ENCODE data around the gene FAM120B. TPM values are rescaled to one million over a fixed set of nuclear protein-coding genes. Genes with fewer than 3 reads are reported as not detected.

FAM120B gene
- total RNA-seq, 1 donor from 2014 or later = 34.6 TPM

GRCh38 chr6:170272341-170273065, 34.1 kb upstream of the FAM120B start:
- no peak for DNase-seq (ENCODE audit: low read depth)

- no peak for DNase-seq (ENCODE audit: low read depth)
Observed at GRCh38 chr6:170273191-170273590, 33.4 kb upstream of the FAM120B start.

- no peak for DNase-seq (ENCODE audit: low read depth)
Observed at GRCh38 chr6:170273681-170274080, 32.9 kb upstream of the FAM120B start.

DNA sequence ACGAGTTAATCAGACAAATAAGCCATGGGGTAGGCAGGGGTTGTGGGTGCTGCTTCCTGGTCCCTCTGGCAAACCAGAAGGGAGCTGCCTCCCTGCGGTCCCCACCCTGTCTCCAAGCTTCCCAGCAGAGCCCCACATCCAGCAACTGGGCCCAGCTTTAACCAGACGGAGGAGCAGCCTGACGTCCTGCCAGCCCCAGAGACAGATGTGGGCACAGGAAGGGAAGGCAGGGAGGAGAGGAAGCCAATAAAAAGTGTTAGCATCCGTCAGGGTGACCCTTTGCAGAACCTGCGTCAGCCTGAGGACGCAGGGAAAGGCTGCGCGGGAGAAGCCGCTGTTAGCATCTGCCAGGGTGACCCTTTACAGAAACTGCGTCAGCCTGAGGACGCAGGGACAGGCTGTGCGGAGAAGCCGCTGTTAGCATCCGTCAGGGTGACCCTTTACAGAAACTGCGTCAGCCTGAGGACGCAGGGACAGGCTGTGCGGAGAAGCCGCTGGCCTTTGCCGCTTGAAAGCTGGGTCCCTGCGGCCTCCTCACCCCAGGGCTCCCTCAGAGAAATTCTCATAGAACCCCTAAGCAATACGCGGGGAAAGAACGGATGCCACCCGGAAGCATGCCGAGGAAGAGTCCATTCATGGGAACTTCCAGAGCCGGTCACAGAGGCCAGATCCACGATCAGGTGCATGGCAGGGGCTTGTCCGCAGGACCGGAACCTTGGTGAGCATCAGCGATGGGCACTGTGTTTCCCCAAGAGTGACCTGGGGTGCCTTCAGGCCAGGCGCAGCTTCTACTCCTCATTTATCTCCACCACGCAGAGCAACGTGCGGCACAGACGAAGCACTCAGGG, 31.6 kb upstream of the FAM120B start:
- DNase-seq (ENCODE audit: low read depth) = no peak

GRCh38 chr6:170276369-170277057, 30.0 kb upstream of the FAM120B start:
- DNase-seq (ENCODE audit: low read depth) = no peak

GRCh38 chr6:170277893-170278742, 28.4 kb upstream of the FAM120B start:
- DNase-seq (ENCODE audit: low read depth) = no peak

DNA sequence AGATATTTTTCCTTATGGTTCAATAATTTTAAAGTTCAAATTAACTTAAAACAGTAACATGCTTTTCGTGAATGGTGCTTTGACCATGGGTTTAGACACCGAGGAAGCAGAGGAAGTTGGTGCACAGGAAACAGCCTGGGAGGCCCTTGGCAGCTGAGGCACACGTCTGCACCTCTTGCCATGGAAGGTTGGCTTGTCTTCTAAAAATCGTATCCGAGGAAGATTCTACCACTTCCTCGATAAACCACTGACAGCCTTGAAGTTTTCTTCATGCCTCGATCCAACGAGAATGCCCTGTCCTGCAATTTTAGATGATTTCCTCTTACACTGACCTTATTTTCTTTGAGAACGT, 27.8 kb upstream of the FAM120B start:
- no peak for DNase-seq (ENCODE audit: low read depth)

DNA sequence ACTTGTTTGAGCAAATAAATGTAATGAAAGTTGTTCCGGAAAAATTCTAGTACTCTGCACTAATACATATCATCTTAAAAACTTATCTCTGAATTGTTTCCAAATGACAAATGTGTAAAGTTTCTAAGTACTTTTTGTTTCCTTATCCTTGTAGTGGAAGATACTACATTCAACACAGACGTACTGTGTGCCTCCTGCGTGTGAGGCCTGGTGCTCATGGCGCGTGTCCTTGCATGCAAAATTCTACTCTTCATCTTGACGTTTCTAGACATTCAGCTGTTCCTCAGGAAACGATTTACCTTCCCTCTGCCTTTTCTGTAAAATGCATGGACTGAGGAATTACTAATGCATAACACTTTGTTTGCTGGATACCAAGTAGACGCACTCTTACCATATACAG, 27.1 kb upstream of the FAM120B start:
- no peak for DNase-seq (ENCODE audit: low read depth)

DNA sequence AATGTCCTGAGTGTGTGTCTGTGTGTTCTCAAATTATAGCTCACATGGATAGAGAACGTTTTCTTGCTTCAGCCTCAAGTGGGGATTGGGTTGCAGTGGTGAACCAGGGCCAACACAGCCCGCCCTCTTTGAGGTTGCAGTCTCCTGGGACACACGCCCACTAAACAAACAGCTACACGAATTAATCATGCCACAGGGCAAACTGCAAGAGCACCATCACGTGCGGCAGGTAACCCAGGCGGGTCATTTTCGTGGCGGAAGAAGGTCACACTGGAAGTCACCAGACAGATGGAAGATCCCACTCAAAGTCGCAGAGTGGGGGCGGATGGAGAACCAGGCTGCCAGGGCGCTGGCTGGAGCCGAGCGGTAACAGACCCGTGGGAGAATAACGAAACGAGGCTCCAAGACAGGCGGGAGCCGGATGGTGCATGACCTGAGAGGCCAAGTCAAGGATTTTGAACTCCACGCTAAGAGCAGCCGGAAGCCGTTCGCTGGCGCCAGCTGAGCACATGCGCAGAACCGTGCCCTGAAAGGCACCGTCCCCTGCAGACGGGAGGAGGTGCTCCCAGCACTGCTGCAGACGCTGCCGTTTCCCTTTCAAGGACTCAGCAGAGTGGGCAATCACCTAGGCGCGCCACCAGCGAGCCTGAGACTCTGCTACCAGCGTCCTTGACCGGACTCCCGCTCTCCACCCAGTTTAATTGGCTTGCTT, 26.4 kb upstream of the FAM120B start:
- peak; percentile 35 for DNase-seq (ENCODE audit: low read depth)

DNA sequence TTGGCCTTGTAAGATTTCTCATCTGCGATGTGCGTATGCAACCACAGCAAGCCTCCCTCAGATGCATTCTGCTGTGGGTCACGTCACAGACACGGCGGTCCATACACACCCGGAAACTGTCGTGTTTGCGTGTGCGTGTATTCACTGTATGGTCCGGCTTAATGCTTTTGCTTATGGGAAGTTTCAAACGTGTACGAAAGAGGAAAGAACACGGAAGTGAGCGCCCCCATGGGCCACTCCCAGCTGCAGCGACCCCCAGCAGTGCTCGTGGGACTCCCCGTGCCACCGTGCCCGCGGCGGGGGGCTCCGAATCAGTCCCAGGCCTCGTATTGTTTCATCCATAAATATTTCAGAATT, 25.9 kb upstream of the FAM120B start:
- DNase-seq (ENCODE audit: low read depth) = no peak

DNA sequence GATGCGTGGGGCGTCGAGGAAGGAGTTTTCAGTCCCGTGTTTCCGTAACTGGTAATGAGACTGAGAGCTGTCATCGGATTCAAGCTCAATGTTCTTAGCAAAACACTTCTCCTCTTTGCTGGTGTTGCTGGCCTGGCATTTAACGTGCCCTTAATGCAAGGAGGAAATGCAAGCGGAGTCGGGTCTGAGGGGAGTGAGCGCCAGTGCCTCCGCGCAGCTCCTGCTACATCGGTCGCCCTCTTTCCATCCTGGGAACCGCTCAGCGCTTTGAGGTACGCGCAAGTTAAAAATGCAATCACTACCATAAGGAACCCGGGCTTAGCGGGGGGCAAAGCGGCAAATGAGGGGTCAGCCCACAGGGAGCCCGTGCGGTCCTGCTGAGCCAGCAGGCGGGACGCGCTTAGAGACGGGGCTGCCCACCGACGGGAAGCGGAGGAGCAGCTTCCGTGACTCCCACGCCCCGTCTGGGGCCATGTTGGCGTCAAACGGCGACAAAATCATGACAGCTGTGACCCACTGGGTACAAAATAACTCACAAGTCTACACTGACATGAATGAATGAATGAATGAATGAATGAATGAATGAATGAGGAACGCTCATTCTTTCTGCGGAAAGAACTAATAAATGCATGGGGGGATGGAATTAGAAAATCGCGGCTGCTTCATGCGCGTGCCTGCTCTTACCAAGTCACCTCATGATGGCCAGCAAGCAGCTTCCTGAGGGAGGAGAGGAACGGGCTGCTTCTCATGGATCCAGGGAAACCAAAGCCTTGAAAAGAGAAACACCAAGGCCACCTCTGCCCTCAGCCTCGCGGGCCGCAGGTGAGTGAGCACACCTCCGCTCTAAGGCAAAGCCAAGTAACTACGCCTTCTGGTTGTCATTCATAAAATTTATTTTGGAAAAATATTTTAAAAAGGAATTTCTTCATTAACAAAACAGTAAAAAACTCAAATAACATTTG, 24.9 kb upstream of the FAM120B start:
- DNase-seq (ENCODE audit: low read depth) = no peak

GRCh38 chr6:170282512-170283158, 23.9 kb upstream of the FAM120B start:
- no peak for DNase-seq (ENCODE audit: low read depth)

DNA sequence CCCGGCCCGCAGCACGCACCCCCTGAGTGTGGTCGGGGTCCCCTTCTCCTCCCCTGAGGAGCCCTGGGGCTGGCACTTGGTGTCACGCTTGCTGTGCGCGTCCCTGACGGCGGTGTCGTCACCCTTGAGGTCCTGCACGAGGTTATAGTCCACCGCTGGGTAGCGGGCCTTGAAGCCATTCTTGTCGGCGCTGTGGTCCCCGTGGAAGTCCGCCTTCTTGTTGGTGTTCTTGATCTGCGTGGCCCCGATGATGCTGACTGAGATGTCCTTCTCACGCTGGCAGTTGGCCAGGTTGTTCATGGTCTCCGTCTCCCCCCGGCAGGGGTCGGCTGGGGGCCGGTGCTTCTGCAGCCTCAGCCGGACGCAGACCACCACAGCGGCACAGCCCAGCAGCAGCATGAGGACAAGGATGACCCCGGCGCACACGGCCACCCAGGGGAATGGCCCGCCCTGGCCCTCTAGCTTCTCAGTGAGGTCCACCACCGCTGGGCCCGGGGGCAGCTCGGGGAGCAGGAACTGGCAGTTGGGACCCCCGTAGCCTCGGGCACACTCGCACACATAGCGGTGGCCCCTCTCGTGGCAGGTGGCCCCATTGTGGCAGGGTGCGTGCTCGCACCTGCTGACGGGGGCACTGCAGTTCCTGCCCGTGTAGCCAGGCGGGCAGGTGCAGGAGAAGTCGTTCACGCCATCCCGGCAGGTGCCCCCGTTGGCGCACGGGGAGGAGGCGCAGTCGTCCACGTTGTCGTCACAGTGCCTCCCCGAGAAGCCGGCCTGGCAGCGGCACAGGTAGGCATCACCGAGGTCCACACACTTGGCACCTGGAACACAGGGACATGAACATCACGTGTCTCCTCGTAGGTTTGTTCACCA, 23.1 kb upstream of the FAM120B start:
- no peak for DNase-seq (ENCODE audit: low read depth)

- DNase-seq (ENCODE audit: low read depth) = no peak
Observed at GRCh38 chr6:170284126-170284773, 22.3 kb upstream of the FAM120B start.

GRCh38 chr6:170284866-170285469, 21.6 kb upstream of the FAM120B start:
- no peak for DNase-seq (ENCODE audit: low read depth)

GRCh38 chr6:170285482-170285881, 21.1 kb upstream of the FAM120B start:
- DNase-seq (ENCODE audit: low read depth) = no peak

DNA sequence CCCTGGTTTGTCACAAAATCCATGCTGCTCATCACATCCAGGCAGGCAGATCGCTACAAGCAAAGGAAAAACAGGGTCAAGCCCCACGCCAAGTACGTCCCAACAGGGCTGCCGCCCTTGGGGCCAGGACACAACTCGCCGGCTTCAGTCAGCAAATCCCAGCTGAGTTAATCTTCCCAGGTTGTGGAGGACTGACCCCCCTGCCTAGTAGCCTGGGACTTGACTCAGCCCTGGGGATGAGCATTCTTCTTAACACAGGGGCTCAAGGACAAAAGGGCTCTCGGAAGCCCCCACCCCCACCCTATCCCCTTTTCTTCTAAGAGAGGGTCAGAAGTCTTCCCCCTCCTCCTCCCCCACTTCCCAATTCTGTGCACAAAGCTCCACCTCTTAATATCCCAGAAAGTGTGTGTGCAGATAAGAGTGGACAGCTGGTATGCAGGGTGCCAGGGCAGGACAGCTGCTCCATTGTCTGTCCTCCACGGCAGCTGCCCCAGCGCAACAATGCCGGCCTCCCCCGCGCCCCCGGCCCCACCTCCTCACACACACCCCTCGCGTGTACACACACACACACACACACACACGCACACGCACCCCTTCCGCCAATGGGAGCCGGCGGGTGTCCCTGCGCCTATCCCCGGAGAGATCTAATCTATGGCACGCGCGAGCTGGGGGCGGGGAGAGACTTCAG, 20.2 kb upstream of the FAM120B start:
- no peak for DNase-seq (ENCODE audit: low read depth)
